ENCODE results near the gene FRMPD4.
A peak's percentile ranks its signal among the peaks of the same experiment; 100 is the strongest.

The FRMPD4 gene

GRCh38 chrX:12138361-12139313 lies at the start of gene FRMPD4:
Gene FRMPD4 (plus strand): TSS chrX:12138473. CDS start chrX:12138972, 499 bp downstream.
- H3K9ac ChIP-seq (ENCODE audit: insufficient read length): no peak within 1 kb of the TSS
- no peaks in the 10 kb centered on the region for H3K9me3 ChIP-seq (ENCODE audit: low read depth, low read length)
- DNase-seq (ENCODE audit: low read depth, low spot score): no peak
- H3K27ac ChIP-seq: no peak within 1 kb of the TSS
- H3K36me3 ChIP-seq (ENCODE audit: insufficient read depth, low read length): no peaks in the 10 kb centered on the region
- H3K4me3 ChIP-seq: no peak within 1 kb of the TSS
- TF ChIP-seq EZH2 (IDR thresholded peaks at IDR 0.05): peak; percentile 31
- TF ChIP-seq FOXP2 (optimal IDR thresholded peaks at IDR 0.05; ENCODE audit: control extremely low read depth, extremely low read length, insufficient read depth): no peak

- Histone ChIP-seq H3K4me3 (no peak overlapping the region), H3K27ac (no peak overlapping the region), H3K36me3 (ENCODE audit: insufficient read depth, low read length) (no peaks in the 10 kb centered on the region), H3K9me3 (ENCODE audit: low read depth, low read length) (no peaks in the 10 kb centered on the region), H3K9ac (ENCODE audit: insufficient read length) (no peak overlapping the region)
- TF ChIP-seq EZH2 (IDR thresholded peaks at IDR 0.05): no peak
- no peak for TF ChIP-seq POLR2AphosphoS5 (IDR thresholded peaks at IDR 0.05; ENCODE audit: borderline replicate concordance, low read depth, low read length)
- TF ChIP-seq FOXP2 (optimal IDR thresholded peaks at IDR 0.05; ENCODE audit: control extremely low read depth, extremely low read length, insufficient read depth): no peak
- DNase-seq (ENCODE audit: low read depth, low spot score): no peak
These were observed 48.5 kb upstream of the FRMPD4 start for GRCh38 chrX:12089740-12090139.

GRCh38 chrX:12113321-12113720 lies 25.0 kb upstream of the FRMPD4 start:
- Histone ChIP-seq H3K36me3 (ENCODE audit: insufficient read depth, low read length) (no peaks in the 10 kb centered on the region), H3K4me3 (no peak overlapping the region), H3K9ac (ENCODE audit: insufficient read length) (no peak overlapping the region), H3K9me3 (ENCODE audit: low read depth, low read length) (no peaks in the 10 kb centered on the region), H3K27ac (no peak overlapping the region)
- TF ChIP-seq EZH2 (IDR thresholded peaks at IDR 0.05) (no peak), FOXP2 (optimal IDR thresholded peaks at IDR 0.05; ENCODE audit: control extremely low read depth, extremely low read length, insufficient read depth) (no peak), POLR2AphosphoS5 (IDR thresholded peaks at IDR 0.05; ENCODE audit: borderline replicate concordance, low read depth, low read length) (no peak)
- no peak for DNase-seq (ENCODE audit: low read depth, low spot score)

GRCh38 chrX:12115377-12115776 lies 22.9 kb upstream of the FRMPD4 start:
- no peak for TF ChIP-seq FOXP2 (optimal IDR thresholded peaks at IDR 0.05; ENCODE audit: control extremely low read depth, extremely low read length, insufficient read depth)
- no peak for TF ChIP-seq POLR2AphosphoS5 (IDR thresholded peaks at IDR 0.05; ENCODE audit: borderline replicate concordance, low read depth, low read length)
- no peak for TF ChIP-seq EZH2 (IDR thresholded peaks at IDR 0.05)
- Histone ChIP-seq H3K36me3 (ENCODE audit: insufficient read depth, low read length) (no peaks in the 10 kb centered on the region), H3K27ac (no peak overlapping the region), H3K9ac (ENCODE audit: insufficient read length) (no peak overlapping the region), H3K4me3 (no peak overlapping the region), H3K9me3 (ENCODE audit: low read depth, low read length) (no peaks in the 10 kb centered on the region)
- DNase-seq (ENCODE audit: low read depth, low spot score): no peak

GRCh38 chrX:12118134-12118533 lies 20.1 kb upstream of the FRMPD4 start:
- Histone ChIP-seq H3K36me3 (ENCODE audit: insufficient read depth, low read length) (no peaks in the 10 kb centered on the region), H3K9ac (ENCODE audit: insufficient read length) (no peak overlapping the region), H3K4me3 (no peak overlapping the region), H3K27ac (no peak overlapping the region), H3K9me3 (ENCODE audit: low read depth, low read length) (no peaks in the 10 kb centered on the region)
- no peak for DNase-seq (ENCODE audit: low read depth, low spot score)
- TF ChIP-seq EZH2 (IDR thresholded peaks at IDR 0.05) (no peak), FOXP2 (optimal IDR thresholded peaks at IDR 0.05; ENCODE audit: control extremely low read depth, extremely low read length, insufficient read depth) (no peak), POLR2AphosphoS5 (IDR thresholded peaks at IDR 0.05; ENCODE audit: borderline replicate concordance, low read depth, low read length) (no peak)

- Histone ChIP-seq H3K27ac (no peak overlapping the region), H3K36me3 (ENCODE audit: insufficient read depth, low read length) (no peaks in the 10 kb centered on the region), H3K9me3 (ENCODE audit: low read depth, low read length) (no peaks in the 10 kb centered on the region), H3K4me3 (no peak overlapping the region), H3K9ac (ENCODE audit: insufficient read length) (no peak overlapping the region)
- DNase-seq (ENCODE audit: low read depth, low spot score): no peak
- TF ChIP-seq POLR2AphosphoS5 (IDR thresholded peaks at IDR 0.05; ENCODE audit: borderline replicate concordance, low read depth, low read length) (no peak), FOXP2 (optimal IDR thresholded peaks at IDR 0.05; ENCODE audit: control extremely low read depth, extremely low read length, insufficient read depth) (no peak), EZH2 (IDR thresholded peaks at IDR 0.05) (no peak)
These were observed 10.3 kb upstream of the FRMPD4 start for GRCh38 chrX:12128017-12128416.

- no peak overlapping the region for H3K27ac ChIP-seq
- no peak for TF ChIP-seq POLR2AphosphoS5 (IDR thresholded peaks at IDR 0.05; ENCODE audit: borderline replicate concordance, low read depth, low read length)
- no peak for TF ChIP-seq FOXP2 (optimal IDR thresholded peaks at IDR 0.05; ENCODE audit: control extremely low read depth, extremely low read length, insufficient read depth)
- TF ChIP-seq EZH2 (IDR thresholded peaks at IDR 0.05): no peak
- no peak overlapping the region for H3K4me3 ChIP-seq
- no peaks in the 10 kb centered on the region for H3K36me3 ChIP-seq (ENCODE audit: insufficient read depth, low read length)
- no peak for DNase-seq (ENCODE audit: low read depth, low spot score)
- H3K9me3 ChIP-seq (ENCODE audit: low read depth, low read length): no peaks in the 10 kb centered on the region
- no peak overlapping the region for H3K9ac ChIP-seq (ENCODE audit: insufficient read length)
These were observed 317 bp upstream of the FRMPD4 start for GRCh38 chrX:12137951-12138360.

- Histone ChIP-seq H3K4me3 (no peak overlapping the region), H3K27ac (no peak overlapping the region)
- no peak for DNase-seq (ENCODE audit: low read depth, low spot score)
These were observed 1.8 kb downstream of the FRMPD4 start for GRCh38 chrX:12139934-12140611.

More at GRCh38 chrX:12139934-12140611, 1.8 kb downstream of the FRMPD4 start:
- Histone ChIP-seq H3K9ac (ENCODE audit: insufficient read length) (no peak overlapping the region), H3K36me3 (ENCODE audit: insufficient read depth, low read length) (no peaks in the 10 kb centered on the region), H3K9me3 (ENCODE audit: low read depth, low read length) (no peaks in the 10 kb centered on the region)
- TF ChIP-seq FOXP2 (optimal IDR thresholded peaks at IDR 0.05; ENCODE audit: control extremely low read depth, extremely low read length, insufficient read depth) (no peak), POLR2AphosphoS5 (IDR thresholded peaks at IDR 0.05; ENCODE audit: borderline replicate concordance, low read depth, low read length) (no peak), EZH2 (IDR thresholded peaks at IDR 0.05) (no peak)

All from SK-N-MC (cell line).